Activated CD4-positive, alpha-beta T cell treated with anti-CD3 and anti-CD28 coated beads, Interleukin-2, amount 50 U/mL, for 16 hours (primary cell): ENCODE measurements around the gene CHPF.

Source experiments
- DNase-seq: peaks from one replicate; pipeline ENCODE4 v3.0.0-alpha.2; 2020

The CHPF gene

GRCh38 chr2:219530048-219530963 lies 13.3 kb downstream of the CHPF start:
- peak; percentile 85 for DNase-seq

GRCh38 chr2:219527472-219527871 lies 16.1 kb downstream of the CHPF start:
- DNase-seq: no peak

- no peak for DNase-seq
These were observed 16.6 kb downstream of the CHPF start for GRCh38 chr2:219527076-219527394.

GRCh38 chr2:219526320-219527075 lies 17.1 kb downstream of the CHPF start:
- DNase-seq: no peak

- no peak for DNase-seq
These were observed 17.9 kb downstream of the CHPF start for GRCh38 chr2:219525533-219526232.

GRCh38 chr2:219524817-219525216 lies 18.8 kb downstream of the CHPF start:
- no peak for DNase-seq

GRCh38 chr2:219523031-219523671 lies 20.5 kb downstream of the CHPF start:
- no peak for DNase-seq

GRCh38 chr2:219522111-219523030 lies 21.2 kb downstream of the CHPF start:
- no peak for DNase-seq

- DNase-seq: no peak
These were observed 22.3 kb downstream of the CHPF start for GRCh38 chr2:219521066-219521880.

- no peak for DNase-seq
These were observed 23.5 kb downstream of the CHPF start for GRCh38 chr2:219520079-219520478.

- DNase-seq: no peak
These were observed 24.1 kb downstream of the CHPF start for GRCh38 chr2:219519526-219519916.

- no peak for DNase-seq
These were observed 25.4 kb downstream of the CHPF start for GRCh38 chr2:219517954-219518778.

- DNase-seq: no peak
These were observed 26.7 kb downstream of the CHPF start for GRCh38 chr2:219516888-219517287.

GRCh38 chr2:219515874-219516629 lies 27.6 kb downstream of the CHPF start:
- DNase-seq: no peak

GRCh38 chr2:219514836-219515235 lies 28.8 kb downstream of the CHPF start:
- DNase-seq: no peak

- DNase-seq: no peak
These were observed 29.3 kb downstream of the CHPF start, which contains the start of gene ASIC4 for GRCh38 chr2:219514196-219514761. Gene ASIC4 (plus strand): TSS chr2:219514482. CDS start chr2:219514725, 243 bp downstream.

- no peak for DNase-seq
These were observed 29.8 kb downstream of the CHPF start for GRCh38 chr2:219513787-219514186.

GRCh38 chr2:219512524-219513216 lies 30.9 kb downstream of the CHPF start:
- no peak for DNase-seq
